H1 (cell line): ENCODE measurements around the gene SYT2. TPM values are rescaled to one million over a fixed set of nuclear protein-coding genes. Genes with fewer than 3 reads are reported as not detected.

ENCODE experiments used
- CTCF ChIA-PET: fragments of 300-600 bp; sonication (Branson Sonifier 250); formaldehyde crosslinking; loops from one replicate; lab custom pipeline; 2021; ENCODE audit not compliant: partially characterized antibody; lab: Charles Lee
- POLR2A ChIA-PET: fragments of 300-600 bp; sonication (Branson Sonifier 250); formaldehyde crosslinking; loops from one replicate; lab custom pipeline; 2021; ENCODE audit warnings: inconsistent platforms; ENCODE audit not compliant: partially characterized antibody; lab: Charles Lee
- DNase-seq, 2 experiments: peaks; one replicate each; pipeline versions ENCODE4 v3.0.0 to v3.0.0-alpha.2; 2010 to 2022; ENCODE audit warnings: low spot score in 2 of 2, low read depth in 1 of 2, mixed read lengths in 1 of 2
- FAIRE-seq: peaks from 2 replicates; lab custom pipeline; 2011; peaks lifted over from hg19 to GRCh38; lab: Jason Lieb, UNC
- H2AFZ ChIP-seq: 2 replicates; pipeline ENCODE4 v1.8.1; 2012; ENCODE audit warnings: low read length, inconsistent platforms
- H2AK5ac ChIP-seq: 2 replicates; pipeline ENCODE4 v1.6.1; 2013; ENCODE audit warnings: low read depth, low read length
- H2BK120ac ChIP-seq: replicated peaks from 2 replicates; pipeline ENCODE3; 2013; ENCODE audit warnings: low read depth, low read length, inconsistent platforms
- H2BK12ac ChIP-seq: 2 replicates; pipeline ENCODE4 v1.6.1; 2013; ENCODE audit warnings: low read depth, low read length
- H2BK15ac ChIP-seq: 2 replicates; pipeline ENCODE4 v1.6.1; 2013; ENCODE audit warnings: low read length
- H2BK20ac ChIP-seq: 2 replicates; pipeline ENCODE4 v1.6.1; 2013; ENCODE audit warnings: low read length
- H2BK5ac ChIP-seq: 2 replicates; pipeline ENCODE4 v1.6.1; 2013; ENCODE audit warnings: low read depth, low read length
- H3K14ac ChIP-seq: 2 replicates; pipeline ENCODE4 v1.6.1; 2013; ENCODE audit warnings: inconsistent platforms; ENCODE audit not compliant: insufficient read length
- H3K18ac ChIP-seq: 2 replicates; pipeline ENCODE4 v1.6.1; 2013; ENCODE audit warnings: low read length; ENCODE audit errors: extremely low read depth
- H3K23ac ChIP-seq: 2 replicates; pipeline ENCODE4 v1.6.1; 2013; ENCODE audit warnings: inconsistent platforms; ENCODE audit not compliant: insufficient read length
- H3K23me2 ChIP-seq: 2 replicates; pipeline ENCODE4 v1.6.1; 2013; ENCODE audit warnings: low read depth, low read length
- H3K27ac ChIP-seq: 2 replicates; pipeline ENCODE4 v1.6.1; 2011; ENCODE audit warnings: low read depth, low read length, inconsistent platforms
- H3K27me3 ChIP-seq, 4 experiments: replicated peaks in 1 of 4; 1 replicate in 1 of 4; 2 replicates in 3 of 4; pipeline versions ENCODE4 v1.6.1 to v1.8.1; 2011 to 2013; ENCODE audit warnings: low read length in 3 of 4, mild to moderate bottlenecking in 3 of 4, inconsistent platforms in 2 of 4, mixed read lengths in 2 of 4, moderate library complexity in 1 of 4; ENCODE audit not compliant: control insufficient read depth in 3 of 4, insufficient read depth in 3 of 4; ENCODE audit errors: extremely low read depth in 1 of 4
- H3K36me3 ChIP-seq, 4 experiments: 2 replicates each; pipeline versions ENCODE4 v1.6.1 to v1.8.1; 2011 to 2013; ENCODE audit warnings: mild to moderate bottlenecking in 4 of 4, low read length in 3 of 4, moderate library complexity in 2 of 4, control low read depth in 1 of 4, inconsistent platforms in 1 of 4; ENCODE audit not compliant: insufficient read depth in 4 of 4, control insufficient read depth in 2 of 4
- H3K4ac ChIP-seq: replicated peaks from 2 replicates; pipeline ENCODE3; 2013; ENCODE audit warnings: low read length, low read depth, mixed read lengths, inconsistent platforms; ENCODE audit not compliant: insufficient read length
- H3K4me1 ChIP-seq, 4 experiments: replicated peaks in 1 of 4; 1 replicate in 1 of 4; 2 replicates in 3 of 4; pipeline versions ENCODE4 v1.6.1 to v1.8.1; 2011 to 2013; ENCODE audit warnings: low read length in 3 of 4, inconsistent platforms in 2 of 4, mixed read lengths in 1 of 4; ENCODE audit not compliant: insufficient read depth in 4 of 4, control insufficient read depth in 3 of 4
- H3K4me2 ChIP-seq, 2 experiments: 2 replicates each; pipeline versions ENCODE4 v1.6.1 to v1.8.1; 2011 to 2013; ENCODE audit warnings: low read depth in 2 of 2, low read length in 2 of 2, control low read depth in 1 of 2, inconsistent platforms in 1 of 2, mild to moderate bottlenecking in 1 of 2; ENCODE audit not compliant: insufficient read depth in 1 of 2
- H3K4me3 ChIP-seq, 4 experiments: fragments of 200-600, 300-600 bp in 1 of 4; sonication (generic), shearing (Covaris generic), sonication (Bioruptor Twin) in 1 of 4; 2 replicates each; pipeline versions ENCODE4 v1.5.1 to v1.8.1; 2011 to 2016; ENCODE audit warnings: low read length in 4 of 4, low read depth in 3 of 4, control low read depth in 2 of 4, inconsistent platforms in 2 of 4, mild to moderate bottlenecking in 2 of 4, mixed read lengths in 1 of 4, moderate library complexity in 1 of 4; ENCODE audit not compliant: insufficient read depth in 2 of 4; ENCODE audit errors: extremely low read depth in 1 of 4
- H3K56ac ChIP-seq: replicated peaks from 2 replicates; pipeline ENCODE3; 2013; ENCODE audit warnings: low read depth, mild to moderate bottlenecking, mixed read lengths, low read length, inconsistent platforms; ENCODE audit not compliant: insufficient read length
- H3K79me1 ChIP-seq: 2 replicates; pipeline ENCODE4 v1.6.1; 2013; ENCODE audit warnings: low read depth, low read length, control low read depth
- H3K79me2 ChIP-seq, 2 experiments: 2 replicates each; pipeline versions ENCODE4 v1.6.1 to v1.8.1; 2012 to 2013; ENCODE audit warnings: low read length in 2 of 2, mild to moderate bottlenecking in 2 of 2, inconsistent platforms in 1 of 2; ENCODE audit not compliant: insufficient read depth in 2 of 2, control insufficient read depth in 1 of 2
- H3K9ac ChIP-seq, 4 experiments: replicated peaks in 1 of 4; 1 replicate in 1 of 4; 2 replicates in 3 of 4; pipeline versions ENCODE4 v1.6.1 to v1.8.1; 2011 to 2013; ENCODE audit warnings: low read depth in 3 of 4, low read length in 3 of 4, control low read depth in 2 of 4, mild to moderate bottlenecking in 2 of 4, moderate library complexity in 2 of 4, inconsistent platforms in 1 of 4; ENCODE audit errors: extremely low read depth in 1 of 4
- H3K9me3 ChIP-seq, 2 experiments: 2 replicates each; pipeline versions ENCODE4 v1.6.1 to v1.8.1; 2012 to 2013; ENCODE audit warnings: mild to moderate bottlenecking in 2 of 2, moderate library complexity in 2 of 2, control low read depth in 1 of 2, inconsistent platforms in 1 of 2, low read depth in 1 of 2, low read length in 1 of 2, mixed read lengths in 1 of 2; ENCODE audit not compliant: insufficient read depth in 2 of 2
- H4K20me1 ChIP-seq, 2 experiments: replicated peaks in 1 of 2; 2 replicates each; pipeline versions ENCODE3 to v1.8.1; 2011 to 2013; ENCODE audit warnings: inconsistent platforms in 2 of 2, low read length in 2 of 2, mild to moderate bottlenecking in 1 of 2; ENCODE audit not compliant: insufficient read depth in 2 of 2, control insufficient read depth in 1 of 2
- H4K5ac ChIP-seq: 2 replicates; pipeline ENCODE4 v1.6.1; 2013; ENCODE audit warnings: low read length, low read depth, mixed read lengths, inconsistent platforms; ENCODE audit not compliant: insufficient read length
- H4K8ac ChIP-seq: 2 replicates; pipeline ENCODE4 v1.8.0; 2013; ENCODE audit warnings: mild to moderate bottlenecking, moderate library complexity, low read length, inconsistent platforms; ENCODE audit not compliant: insufficient read depth; ENCODE audit errors: extremely low read depth
- H4K91ac ChIP-seq: replicated peaks from 2 replicates; pipeline ENCODE3; 2013; ENCODE audit warnings: low read length, mixed read lengths, inconsistent platforms; ENCODE audit not compliant: insufficient read length
- ATF2 ChIP-seq: IDR thresholded peaks from 2 replicates; pipeline ENCODE4 v1.6.1; 2012; ENCODE audit warnings: low read length, inconsistent platforms
- FOSL1 ChIP-seq: IDR thresholded peaks from 2 replicates; pipeline ENCODE4 v1.6.1; 2011; ENCODE audit warnings: mild to moderate bottlenecking, low read depth, low read length, moderate library complexity; ENCODE audit not compliant: insufficient read depth
- MAFK ChIP-seq: IDR thresholded peaks from 2 replicates; pipeline ENCODE4 v1.6.1; 2012; ENCODE audit warnings: low read depth, mild to moderate bottlenecking, improper control_type of control experiment, low read length
- PHF8 ChIP-seq: fragments of 200-600 bp; sonication (generic); conservative IDR thresholded peaks from 2 replicates; pipeline ENCODE4 v1.7.1; 2012; ENCODE audit warnings: low read depth, mild to moderate bottlenecking, inconsistent platforms, low read length, moderate library complexity
- WGBS, 2 experiments: shearing (Covaris generic) in 1 of 2; methylation state at CpG; one replicate each; pipeline versions ENCODE4 v1.1.6 to v1.1.7; 2013 to 2015; ENCODE audit warnings: low lambda C conversion rate in 2 of 2, mixed read lengths in 2 of 2, inconsistent platforms in 1 of 2, low coverage in 1 of 2, missing lambda C conversion rate in 1 of 2; ENCODE audit not compliant: insufficient replicate concordance in 2 of 2, insufficient coverage in 1 of 2, insufficient read length in 1 of 2; ENCODE audit errors: extremely low coverage in 1 of 2, missing lambda C conversion rate in 1 of 2; 5-methylcytosine and 5-hydroxymethylcytosine counted together
- polyA plus RNA-seq, 7 experiments: library from polyadenylated mRNA; depleted of rRNA in 3 of 7; stranded (reverse) in 5 of 7; unstranded in 2 of 7; fragments of >200 nt in 5 of 7; fragments of 200-250 nt in 2 of 7; gene quantifications; 1 replicate in 5 of 7; 2 replicates in 1 of 7; 4 replicates in 1 of 7; pipeline versions ENCODE4 v1.2.1 to v1.2.3, GENCODE V29; 2011 to 2013; ENCODE audit warnings: missing spikeins in 2 of 7, mixed read lengths in 2 of 7
- total RNA-seq: library from RNA; stranded (reverse); fragmentation: NEBNext Ultra II Directional; extraction: Animal tissue kit (Norgen Biotek cat#: 25700); gene quantifications from 2 replicates; pipeline ENCODE4 v1.2.1, GENCODE V29; 2021

The SYT2 gene
- total and polyA plus RNA-seq, 2 of the 8 experiments (the other 6 are each of a cell fraction or from before 2014, with no cell fraction given): 2.8 to 11.0 TPM

- H3K4ac ChIP-seq: no peak overlapping the region
- H3K4me3 ChIP-seq: peak overlapping the region; percentile 42 to 86 (median 66)
- no peak overlapping the region for H4K5ac ChIP-seq
- no peaks in the 10 kb centered on the region for H3K36me3 ChIP-seq
- H2AFZ ChIP-seq: no peak overlapping the region
- peaks cover 12% of the 10 kb centered on the region; the same call in 1 of the 2 replicates for H3K23me2 ChIP-seq
- FAIRE-seq: no peak
- no peak overlapping the region for H2BK120ac ChIP-seq
- ChIA-PET CTCF (interaction anchor here (0.5 to 14.0 kb wide), 15 partner anchors 8 to 371 kb away, joined by 3 to 180 read pairs (median 3); no protein-coding TSS in a partner anchor), POLR2A (interaction anchor here (0.9 to 1.5 kb wide), 5 partner anchors 9 to 65 kb away, joined by 3 to 10 read pairs (median 3); no protein-coding TSS in a partner anchor)
- no peaks in the 10 kb centered on the region for H3K79me1 ChIP-seq
- no peaks in the 10 kb centered on the region for H4K20me1 ChIP-seq
- H3K27ac ChIP-seq: no peak overlapping the region
- H3K56ac ChIP-seq: no peak overlapping the region
- H3K27me3 ChIP-seq: peaks cover 0 to 30% (median 19%) of the 10 kb centered on the region in 4 experiments; a peak in 5 of 7 replicates
- H2AK5ac ChIP-seq: peak overlapping the region; percentile 56; the same call in 1 of the 2 replicates
- peak overlapping the region in 1 of 4 experiments; percentile 59; a peak in 1 of 7 replicates for H3K9ac ChIP-seq
- H3K4me1 ChIP-seq: peaks cover 12 to 34% (median 22%) of the 10 kb centered on the region in 4 experiments
- DNase-seq: no peak
- H2BK5ac ChIP-seq: peak overlapping the region; percentile 24; the same call in 1 of the 2 replicates
- peak overlapping the region; percentile 82 to 85 for H3K4me2 ChIP-seq
- 0 out of 2 replicates have a peak overlapping the region, but pooled peaks have one; percentile 11 for H2BK20ac ChIP-seq
- 9% methylated on average over 13 of the region's 34 CpGs; no CpG with 5 or more reads in 1 of the 2 experiments for WGBS, 2 experiments
- no peak overlapping the region for H3K23ac ChIP-seq
- no peak overlapping the region for H2BK15ac ChIP-seq
- peak overlapping the region; percentile 83 for H3K18ac ChIP-seq
- H4K91ac ChIP-seq: no peak overlapping the region
- H3K14ac ChIP-seq: no peak overlapping the region
- no peaks in the 10 kb centered on the region for H3K79me2 ChIP-seq
- peak overlapping the region; percentile 80; the same call in 1 of the 2 replicates for H4K8ac ChIP-seq
- peak overlapping the region; percentile 27; the same call in 1 of the 2 replicates for H2BK12ac ChIP-seq
- no peaks in the 10 kb centered on the region for H3K9me3 ChIP-seq
- TF ChIP-seq MAFK (peak; percentile 92), ATF2 (no peak), PHF8 (no peak), FOSL1 (no peak)
These were observed 795 bp downstream of the SYT2 start for GRCh38 chr1:202709276-202710041.
